SK-N-SH (cell line): Measurements from ENCODE around the gene FHOD3. TPM values are rescaled to one million over a fixed set of nuclear protein-coding genes. Genes with fewer than 3 reads are reported as not detected.

ENCODE experiments used
- CTCF ChIA-PET: fragments of 300-600, 350-600 bp; formaldehyde crosslinking; extraction: SDS; loops from one replicate; lab custom pipeline; 2021; lab: Yijun Ruan, JAX
- POLR2A ChIA-PET: fragments of 350-600 bp; sonication (Branson Sonifier 250); formaldehyde crosslinking; extraction: SDS; loops from one replicate; lab custom pipeline; 2020; ENCODE audit warnings: antibody characterized with exemption, inconsistent platforms; lab: Yijun Ruan, JAX
- DNase-seq: peaks from one replicate; pipeline ENCODE4 v3.0.0; 2012
- H2AFZ ChIP-seq: fragments of 200-600 bp; sonication (generic); 2 replicates; pipeline ENCODE4 v1.8.1; 2016; ENCODE audit warnings: antibody characterized with exemption, mild to moderate bottlenecking, low read depth
- H3F3A ChIP-seq: fragments of 200-600 bp; sonication (generic); replicated peaks from 2 replicates; pipeline ENCODE3; 2016; ENCODE audit warnings: antibody characterized with exemption, mild to moderate bottlenecking; ENCODE audit not compliant: insufficient read depth
- H3K27ac ChIP-seq, 2 experiments: fragments of 200-500 bp in 1 of 2; fragments of 200-600 bp in 1 of 2; sonication (Bioruptor generic) in 1 of 2; sonication (generic), shearing (Covaris generic) in 1 of 2; 2 replicates each; pipeline versions ENCODE4 v1.5.1 to v1.6.1; 2014 to 2016; ENCODE audit warnings: low read depth in 2 of 2, inconsistent platforms in 1 of 2, low read length in 1 of 2, mild to moderate bottlenecking in 1 of 2, mixed read lengths in 1 of 2
- H3K27me3 ChIP-seq: fragments of 200-600 bp; sonication (generic), shearing (Covaris generic); 2 replicates; pipeline ENCODE4 v1.6.1; 2016; ENCODE audit warnings: mixed run types; ENCODE audit not compliant: insufficient read depth
- H3K36me3 ChIP-seq, 2 experiments: fragments of 200-500 bp in 1 of 2; fragments of 200-600 bp in 1 of 2; sonication (Bioruptor generic) in 1 of 2; sonication (generic) in 1 of 2; replicated peaks in 1 of 2; 2 replicates each; pipeline versions ENCODE3 to v1.5.1; 2014 to 2016; ENCODE audit warnings: low read length in 1 of 2, mild to moderate bottlenecking in 1 of 2; ENCODE audit not compliant: insufficient read depth in 2 of 2, control insufficient read depth in 1 of 2
- H3K4me1 ChIP-seq, 2 experiments: fragments of 200-500 bp in 1 of 2; fragments of 200-600 bp in 1 of 2; sonication (Bioruptor generic) in 1 of 2; sonication (generic), shearing (Covaris generic) in 1 of 2; 2 replicates each; pipeline versions ENCODE4 v1.5.1 to v1.6.1; 2014 to 2016; ENCODE audit warnings: low read depth in 1 of 2, low read length in 1 of 2, mixed run types in 1 of 2; ENCODE audit not compliant: insufficient read depth in 2 of 2, control insufficient read depth in 1 of 2
- H3K4me2 ChIP-seq: fragments of 200-600 bp; sonication (generic), shearing (Covaris generic); 2 replicates; pipeline ENCODE4 v1.6.1; 2017; ENCODE audit warnings: mixed run types
- H3K4me3 ChIP-seq, 2 experiments: fragments of 200-500 bp in 1 of 2; fragments of 200-600 bp in 1 of 2; sonication (Bioruptor generic) in 1 of 2; sonication (generic), shearing (Covaris generic) in 1 of 2; 2 replicates each; pipeline versions ENCODE4 v1.5.1 to v1.8.1; 2014 to 2016; ENCODE audit warnings: low read depth in 2 of 2, inconsistent platforms in 1 of 2, low read length in 1 of 2, mild to moderate bottlenecking in 1 of 2, mixed read lengths in 1 of 2, moderate library complexity in 1 of 2
- H3K79me2 ChIP-seq: fragments of 200-600 bp; sonication (generic); 2 replicates; pipeline ENCODE4 v1.8.1; 2017; ENCODE audit warnings: mild to moderate bottlenecking; ENCODE audit not compliant: insufficient read depth
- H3K9ac ChIP-seq: fragments of 200-600 bp; sonication (generic); 2 replicates; pipeline ENCODE4 v1.6.1; 2017; ENCODE audit warnings: mixed run types
- H3K9me2 ChIP-seq: fragments of 200-600 bp; sonication (generic); 2 replicates; pipeline ENCODE4 v1.6.1; 2017; ENCODE audit warnings: mixed run types
- H3K9me3 ChIP-seq: fragments of 200-600 bp; sonication (generic); 2 replicates; pipeline ENCODE4 v1.6.1; 2017; ENCODE audit warnings: mixed run types, mild to moderate bottlenecking, moderate library complexity
- H4K20me1 ChIP-seq: fragments of 200-600 bp; sonication (generic); 2 replicates; pipeline ENCODE4 v1.6.1; 2017; ENCODE audit warnings: mild to moderate bottlenecking, mixed run types; ENCODE audit not compliant: insufficient read depth
- EZH2phosphoT487 ChIP-seq: fragments of 200-600 bp; sonication (generic); IDR thresholded peaks from 2 replicates; pipeline ENCODE4 v1.6.1; 2017; ENCODE audit warnings: low read depth, mixed run types, mild to moderate bottlenecking, antibody characterized with exemption, moderate library complexity, borderline replicate concordance
- FOXJ3 ChIP-seq: sonication (generic); formaldehyde crosslinking; IDR thresholded peaks from 2 replicates; pipeline ENCODE4 v1.5.1; 2020; ENCODE audit warnings: mild to moderate bottlenecking, missing genetic modification reagents
- FOXM1 ChIP-seq: IDR thresholded peaks from 2 replicates; pipeline ENCODE4 v1.4.0; 2012; ENCODE audit warnings: low read depth, mild to moderate bottlenecking
- GABPA ChIP-seq: IDR thresholded peaks from 2 replicates; pipeline ENCODE4 v1.4.0; 2012; ENCODE audit warnings: low read depth, mild to moderate bottlenecking
- GATA2 ChIP-seq: sonication (generic); formaldehyde crosslinking; IDR thresholded peaks from 2 replicates; pipeline ENCODE4 v1.5.0; 2020; ENCODE audit warnings: mild to moderate bottlenecking, missing genetic modification reagents
- JUND ChIP-seq: IDR thresholded peaks from 2 replicates; pipeline ENCODE4 v1.4.0; 2012
- MEF2A ChIP-seq: IDR thresholded peaks from 2 replicates; pipeline ENCODE4 v1.4.0; 2012; ENCODE audit warnings: low read depth, borderline replicate concordance
- NRF1 ChIP-seq: IDR thresholded peaks from 2 replicates; pipeline ENCODE4 v1.6.1; 2012; ENCODE audit warnings: low read depth, mild to moderate bottlenecking, low read length
- RAD21 ChIP-seq: IDR thresholded peaks from 2 replicates; pipeline ENCODE4 v1.6.1; 2012; ENCODE audit warnings: mild to moderate bottlenecking, low read length
- RCOR1 ChIP-seq: fragments of 150-350 bp; IDR thresholded peaks from 2 replicates; pipeline ENCODE4 v1.6.1; 2017; ENCODE audit warnings: antibody characterized with exemption, low read length
- RXRA ChIP-seq: IDR thresholded peaks from 2 replicates; pipeline ENCODE4 v1.4.0; 2012; ENCODE audit warnings: low read depth, mild to moderate bottlenecking, borderline replicate concordance
- SIN3A ChIP-seq: IDR thresholded peaks from 2 replicates; pipeline ENCODE4 v1.6.1; 2012; ENCODE audit warnings: low read depth, mild to moderate bottlenecking, low read length, moderate library complexity, borderline replicate concordance
- SMC3 ChIP-seq: IDR thresholded peaks from 2 replicates; pipeline ENCODE4 v1.6.1; 2012; ENCODE audit warnings: low read depth, low read length, improper control_type of control experiment
- WGBS: methylation state at CpG from one replicate; pipeline ENCODE4 v1.1.6; 2017; ENCODE audit warnings: low lambda C conversion rate; 5-methylcytosine and 5-hydroxymethylcytosine counted together
- polyA plus RNA-seq, 3 experiments: library from polyadenylated mRNA; depleted of rRNA; stranded (reverse); fragments of >200 nt; gene quantifications; 2 replicates each; pipeline ENCODE4 v1.2.3, GENCODE V29; 2012
- TF ChIP-seq, protein P1 (sequence below): fragments of 150-350 bp; IDR thresholded peaks from 2 replicates; pipeline ENCODE4 v1.6.1; 2016; ENCODE audit warnings: mild to moderate bottlenecking, low read depth, low read length
- TF ChIP-seq, protein P2 (sequence below): fragments of 200-600 bp; sonication (generic); IDR thresholded peaks from 2 replicates; pipeline ENCODE4 v1.6.1; 2017; ENCODE audit warnings: antibody characterized with exemption, mild to moderate bottlenecking, moderate library complexity
- TF ChIP-seq, protein P3 (sequence below): fragments of 150-350 bp; IDR thresholded peaks from 2 replicates; pipeline ENCODE4 v1.6.1; 2017; ENCODE audit warnings: antibody characterized with exemption, low read length, low read depth, borderline replicate concordance

The FHOD3 gene
- polyA plus RNA-seq, 1 of the 3 experiments (the other 2 are of a cell fraction): 10.9 TPM

GRCh38 chr18:36322408-36322728, 24.9 kb downstream of the FHOD3 start:
- WGBS: 50% methylated on average over 1 of the region's 1 CpG
- no peak for TF ChIP-seq FOXJ3 (CRISPR knock-in tag)
- TF ChIP-seq NRF1: no peak
- no peak for TF ChIP-seq JUND
- TF ChIP-seq, protein P1, sequence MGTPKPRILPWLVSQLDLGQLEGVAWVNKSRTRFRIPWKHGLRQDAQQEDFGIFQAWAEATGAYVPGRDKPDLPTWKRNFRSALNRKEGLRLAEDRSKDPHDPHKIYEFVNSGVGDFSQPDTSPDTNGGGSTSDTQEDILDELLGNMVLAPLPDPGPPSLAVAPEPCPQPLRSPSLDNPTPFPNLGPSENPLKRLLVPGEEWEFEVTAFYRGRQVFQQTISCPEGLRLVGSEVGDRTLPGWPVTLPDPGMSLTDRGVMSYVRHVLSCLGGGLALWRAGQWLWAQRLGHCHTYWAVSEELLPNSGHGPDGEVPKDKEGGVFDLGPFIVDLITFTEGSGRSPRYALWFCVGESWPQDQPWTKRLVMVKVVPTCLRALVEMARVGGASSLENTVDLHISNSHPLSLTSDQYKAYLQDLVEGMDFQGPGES: no peak
- TF ChIP-seq, protein P2, sequence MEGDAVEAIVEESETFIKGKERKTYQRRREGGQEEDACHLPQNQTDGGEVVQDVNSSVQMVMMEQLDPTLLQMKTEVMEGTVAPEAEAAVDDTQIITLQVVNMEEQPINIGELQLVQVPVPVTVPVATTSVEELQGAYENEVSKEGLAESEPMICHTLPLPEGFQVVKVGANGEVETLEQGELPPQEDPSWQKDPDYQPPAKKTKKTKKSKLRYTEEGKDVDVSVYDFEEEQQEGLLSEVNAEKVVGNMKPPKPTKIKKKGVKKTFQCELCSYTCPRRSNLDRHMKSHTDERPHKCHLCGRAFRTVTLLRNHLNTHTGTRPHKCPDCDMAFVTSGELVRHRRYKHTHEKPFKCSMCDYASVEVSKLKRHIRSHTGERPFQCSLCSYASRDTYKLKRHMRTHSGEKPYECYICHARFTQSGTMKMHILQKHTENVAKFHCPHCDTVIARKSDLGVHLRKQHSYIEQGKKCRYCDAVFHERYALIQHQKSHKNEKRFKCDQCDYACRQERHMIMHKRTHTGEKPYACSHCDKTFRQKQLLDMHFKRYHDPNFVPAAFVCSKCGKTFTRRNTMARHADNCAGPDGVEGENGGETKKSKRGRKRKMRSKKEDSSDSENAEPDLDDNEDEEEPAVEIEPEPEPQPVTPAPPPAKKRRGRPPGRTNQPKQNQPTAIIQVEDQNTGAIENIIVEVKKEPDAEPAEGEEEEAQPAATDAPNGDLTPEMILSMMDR: no peak
- TF ChIP-seq GATA2 (CRISPR knock-in tag): no peak
- TF ChIP-seq RCOR1: no peak
- TF ChIP-seq, protein P3, sequence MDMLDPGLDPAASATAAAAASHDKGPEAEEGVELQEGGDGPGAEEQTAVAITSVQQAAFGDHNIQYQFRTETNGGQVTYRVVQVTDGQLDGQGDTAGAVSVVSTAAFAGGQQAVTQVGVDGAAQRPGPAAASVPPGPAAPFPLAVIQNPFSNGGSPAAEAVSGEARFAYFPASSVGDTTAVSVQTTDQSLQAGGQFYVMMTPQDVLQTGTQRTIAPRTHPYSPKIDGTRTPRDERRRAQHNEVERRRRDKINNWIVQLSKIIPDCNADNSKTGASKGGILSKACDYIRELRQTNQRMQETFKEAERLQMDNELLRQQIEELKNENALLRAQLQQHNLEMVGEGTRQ: no peak
- TF ChIP-seq RAD21: no peak
- no peak for TF ChIP-seq SMC3
- no peak for TF ChIP-seq MEF2A
- TF ChIP-seq EZH2phosphoT487: no peak
- TF ChIP-seq GABPA: no peak
- TF ChIP-seq SIN3A: no peak
- no peak for TF ChIP-seq FOXM1
- no peak for TF ChIP-seq RXRA
- H3F3A ChIP-seq: no peaks in the 10 kb centered on the region

More at GRCh38 chr18:36322408-36322728, 24.9 kb downstream of the FHOD3 start:
- Histone ChIP-seq H3K9me3 (0 out of 2 replicates have a peak, but pooled peaks cover 6% of the 10 kb centered on the region), H3K27me3 (no peaks in the 10 kb centered on the region), H4K20me1 (no peaks in the 10 kb centered on the region), H2AFZ (no peak overlapping the region), H3K9me2 (no peaks in the 10 kb centered on the region), H3K4me2 (no peak overlapping the region), H3K4me1 (no peaks in the 10 kb centered on the region; a peak in 1 of 4 replicates), H3K27ac (no peak overlapping the region), H3K4me3 (no peak overlapping the region), H3K79me2 (no peaks in the 10 kb centered on the region), H3K9ac (no peak overlapping the region), H3K36me3 (no peaks in the 10 kb centered on the region)
- DNase-seq: no peak
- CTCF ChIA-PET: no interaction called here
- POLR2A ChIA-PET: no interaction called here
